ENCODE measurements around the gene SLC35C1. TPM values are rescaled to one million over a fixed set of nuclear protein-coding genes. Genes with fewer than 3 reads are reported as not detected.

SLC35C1 gene
- total and polyA plus RNA-seq, 9 of the 15 experiments (the other 6 are each of a cell fraction or from before 2014, with no cell fraction given), result 0.65 to 13.1 (median 2.4) TPM

GRCh38 chr11:45846974-45847910 is 42.3 kb downstream of the SLC35C1 start, which contains the start of gene CRY2 (continued):
- TF ChIP-seq BCLAF1 (IDR thresholded peaks at IDR 0.05; ENCODE audit: borderline replicate concordance in 1 of 2, control insufficient read depth in 1 of 2, low read depth in 2 of 2, low read length in 1 of 2), result no peak
- no peak for TF ChIP-seq CAMTA2 (CRISPR knock-in tag; conservative IDR thresholded peaks at IDR 0.05)
- no peak for TF ChIP-seq HOMEZ (CRISPR knock-in tag; IDR thresholded peaks at IDR 0.05)
- no peak for TF ChIP-seq SMC3 (conservative IDR thresholded peaks at IDR 0.05; ENCODE audit: insufficient read depth, low read depth, low read length)
- TF ChIP-seq ZNF282 (CRISPR knock-in tag; IDR thresholded peaks at IDR 0.05), result peak; percentile 93
- TF ChIP-seq COPS2 (conservative IDR thresholded peaks at IDR 0.05), result no peak
- no peak for TF ChIP-seq NR4A1 (CRISPR knock-in tag; IDR thresholded peaks at IDR 0.05)
- no peak for TF ChIP-seq NR4A1 (tag; IDR thresholded peaks at IDR 0.05)
- peak; percentile 57; the same call in 1 of the 2 replicates for TF ChIP-seq RREB1 (CRISPR knock-in tag; IDR thresholded peaks at IDR 0.05)
- no peak for TF ChIP-seq RCOR1 (IDR thresholded peaks at IDR 0.05; ENCODE audit: borderline replicate concordance in 1 of 2, low read depth in 2 of 2, low read length in 2 of 2)
- peak; percentile 30 for TF ChIP-seq PHF20 (IDR thresholded peaks at IDR 0.05; ENCODE audit: partially characterized antibody)
- TF ChIP-seq ERF (CRISPR knock-in tag; IDR thresholded peaks at IDR 0.05), result 0 out of 2 replicates have a peak, but pooled peaks have one; percentile 37
- TF ChIP-seq ZBTB9 (CRISPR knock-in tag; IDR thresholded peaks at IDR 0.05), result peak; percentile 66; the same call in 1 of the 2 replicates

All from K562 (cell line).